Endometrial microvascular endothelial cells (primary cell): ENCODE measurements around the gene GALM. TPM values are rescaled to one million over a fixed set of nuclear protein-coding genes. Genes with fewer than 3 reads are reported as not detected.
"Not testable (repeated sequence)": the region's sequence is repeated elsewhere in the genome, so short reads cannot be mapped to it uniquely, and the experiment has no call there.

Experiments used
- in situ Hi-C: cut with HindIII; loops from 2 replicates; pipeline ENCODE4 v1.10.0; 2017; ENCODE audit warnings: low sequenced_read_pairs, low pct_unique_long_range_greater_than_20kb; ENCODE audit errors: inconsistent ontology term
- total RNA-seq: library from RNA; depleted of rRNA; stranded (reverse); fragments of >200 nt; gene quantifications from one replicate; pipeline ENCODE4 v1.2.3, GENCODE V29; 2015; ENCODE audit errors: inconsistent ontology term

Gene GALM
- 9.8 TPM for total RNA-seq

- in situ Hi-C loops = no loop called here
These were observed at the start of gene GALM for GRCh38 chr2:38665854-38666555. TSS of gene GALM (plus strand) at chr2:38666114. CDS start at chr2:38666162, 48 bp downstream.

- in situ Hi-C loops = no loop called here
These were observed 48.6 kb upstream of the GALM start for GRCh38 chr2:38617301-38617700.

GRCh38 chr2:38619458-38620164 is 46.3 kb upstream of the GALM start:
- in situ Hi-C loops = no loop called here

GRCh38 chr2:38620282-38620977 is 45.5 kb upstream of the GALM start:
- in situ Hi-C loops = no loop called here

- in situ Hi-C loops = no loop called here
These were observed 44.9 kb upstream of the GALM start for GRCh38 chr2:38621018-38621417.

GRCh38 chr2:38622210-38622609 is 43.7 kb upstream of the GALM start:
- in situ Hi-C loops = no loop called here

GRCh38 chr2:38626326-38627035 is 39.4 kb upstream of the GALM start:
- in situ Hi-C loops = no loop called here

GRCh38 chr2:38627391-38627790 is 38.5 kb upstream of the GALM start:
- in situ Hi-C loops = no loop called here

GRCh38 chr2:38629684-38630083 is 36.2 kb upstream of the GALM start:
- in situ Hi-C loops = no loop called here

GRCh38 chr2:38631976-38632375 is 33.9 kb upstream of the GALM start:
- in situ Hi-C loops = no loop called here

- in situ Hi-C loops = no loop called here
These were observed 32.9 kb upstream of the GALM start for GRCh38 chr2:38632980-38633379.

GRCh38 chr2:38633895-38634294 is 32.0 kb upstream of the GALM start:
- in situ Hi-C loops = no loop called here

- in situ Hi-C loops = no loop called here
These were observed 31.2 kb upstream of the GALM start for GRCh38 chr2:38634684-38635083.

GRCh38 chr2:38635139-38635538 is 30.8 kb upstream of the GALM start:
- in situ Hi-C loops = no loop called here

GRCh38 chr2:38636069-38636468 is 29.8 kb upstream of the GALM start:
- in situ Hi-C loops = no loop called here

GRCh38 chr2:38642373-38643017 is 23.4 kb upstream of the GALM start:
- in situ Hi-C loops = not testable (repeated sequence)

- in situ Hi-C loops = no loop called here
These were observed 22.8 kb upstream of the GALM start for GRCh38 chr2:38643021-38643671.
